NCI-H226 (cell line): ENCODE results near the gene CETN3.
"Not testable (repeated sequence)": the region's sequence is repeated elsewhere in the genome, so short reads cannot be mapped to it uniquely, and the experiment has no call there.

Experiments
- DNase-seq: peaks from one replicate; pipeline ENCODE4 v3.0.0-alpha.2; 2015

CETN3 gene

DNA sequence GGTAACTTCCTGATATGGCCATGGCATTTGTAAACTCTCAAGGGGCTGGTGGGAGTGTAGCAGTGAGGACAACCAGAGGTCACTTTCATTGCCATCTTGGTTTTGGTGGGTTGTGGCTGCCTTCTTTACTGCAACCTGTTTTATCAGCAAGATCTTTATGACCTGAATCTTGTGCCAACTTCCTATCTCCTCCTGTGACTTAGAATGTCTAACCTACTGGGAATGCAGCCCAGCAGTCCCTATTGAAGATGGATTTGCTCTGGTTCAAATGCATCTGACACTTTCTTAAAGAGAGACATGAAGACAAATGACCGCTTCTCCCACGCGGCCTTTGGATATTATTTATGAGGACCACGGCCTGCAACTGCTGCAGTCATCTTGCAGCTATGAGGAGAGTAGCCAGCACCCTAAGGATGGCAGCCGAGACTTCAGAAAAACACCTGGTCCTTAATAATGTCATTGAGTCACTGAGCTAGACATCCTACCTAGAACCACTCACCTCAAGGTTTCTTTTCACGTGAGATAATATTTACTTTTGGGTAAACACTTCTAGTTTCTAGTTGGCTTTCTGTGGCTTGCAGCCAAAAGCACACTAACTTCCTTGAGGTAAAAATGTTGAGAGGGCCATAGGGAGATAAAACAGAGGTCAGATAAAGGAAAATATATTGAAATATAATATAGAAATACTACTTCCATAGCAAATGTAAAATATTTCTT lies 28.2 kb downstream of the CETN3 start:
- no peak for DNase-seq

DNA sequence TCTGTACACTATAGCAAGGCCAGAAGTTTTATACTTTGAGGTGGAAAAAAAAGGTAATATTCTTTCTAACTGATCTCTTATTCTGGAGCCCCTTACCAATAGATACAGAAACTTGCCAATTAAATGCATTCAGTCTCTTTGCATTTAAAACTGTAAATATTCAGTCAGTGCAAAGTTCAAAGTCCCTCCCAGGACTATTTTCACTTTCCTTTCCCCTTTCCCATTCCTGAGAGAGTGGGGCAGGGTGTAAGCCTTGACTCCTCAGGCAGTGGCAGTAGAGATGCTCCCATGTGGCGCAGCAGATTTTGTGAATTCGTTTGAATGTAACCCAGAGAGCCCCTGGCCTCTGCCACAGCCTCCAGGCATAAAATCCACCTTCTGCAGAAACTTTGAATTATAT lies 29.9 kb downstream of the CETN3 start:
- no peak for DNase-seq

DNA sequence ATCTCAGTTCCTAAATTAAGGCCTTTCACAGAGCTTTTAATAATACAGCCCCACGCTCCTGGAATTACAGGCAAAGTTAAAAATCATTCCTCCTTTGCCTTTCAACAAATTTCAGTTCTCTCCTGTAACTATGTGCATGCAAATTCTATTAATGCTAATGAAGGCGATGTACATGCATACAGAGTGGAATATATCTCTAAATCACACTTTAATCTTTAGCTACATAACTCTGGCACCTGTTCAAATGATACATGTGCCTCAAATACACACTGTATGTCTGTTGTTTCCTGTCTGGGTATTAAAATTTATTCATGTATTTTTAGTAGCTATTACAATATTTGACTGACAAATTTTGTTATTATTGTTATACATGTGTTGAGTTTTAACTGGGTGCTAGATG lies 30.8 kb downstream of the CETN3 start:
- DNase-seq, result no peak

DNA sequence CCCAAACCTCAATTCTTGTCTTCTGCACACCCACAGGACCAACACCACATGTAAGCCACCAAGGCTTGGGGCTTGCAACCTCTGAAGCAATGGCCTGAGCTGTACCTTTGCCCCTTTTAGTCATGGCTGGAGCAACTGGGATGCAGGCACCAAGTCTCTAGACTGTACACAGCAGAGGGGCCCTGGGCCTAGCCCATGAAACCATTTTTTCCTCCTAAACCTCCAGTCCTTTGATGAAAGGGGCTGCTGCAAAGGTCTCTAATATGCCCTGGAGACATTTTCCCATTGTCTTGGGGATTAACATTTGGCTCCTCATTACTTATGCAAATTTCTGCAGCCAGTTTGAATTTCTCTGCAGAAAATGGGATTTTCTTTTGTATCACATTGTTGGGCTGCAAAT lies 38.3 kb downstream of the CETN3 start:
- not testable (repeated sequence) for DNase-seq

DNA sequence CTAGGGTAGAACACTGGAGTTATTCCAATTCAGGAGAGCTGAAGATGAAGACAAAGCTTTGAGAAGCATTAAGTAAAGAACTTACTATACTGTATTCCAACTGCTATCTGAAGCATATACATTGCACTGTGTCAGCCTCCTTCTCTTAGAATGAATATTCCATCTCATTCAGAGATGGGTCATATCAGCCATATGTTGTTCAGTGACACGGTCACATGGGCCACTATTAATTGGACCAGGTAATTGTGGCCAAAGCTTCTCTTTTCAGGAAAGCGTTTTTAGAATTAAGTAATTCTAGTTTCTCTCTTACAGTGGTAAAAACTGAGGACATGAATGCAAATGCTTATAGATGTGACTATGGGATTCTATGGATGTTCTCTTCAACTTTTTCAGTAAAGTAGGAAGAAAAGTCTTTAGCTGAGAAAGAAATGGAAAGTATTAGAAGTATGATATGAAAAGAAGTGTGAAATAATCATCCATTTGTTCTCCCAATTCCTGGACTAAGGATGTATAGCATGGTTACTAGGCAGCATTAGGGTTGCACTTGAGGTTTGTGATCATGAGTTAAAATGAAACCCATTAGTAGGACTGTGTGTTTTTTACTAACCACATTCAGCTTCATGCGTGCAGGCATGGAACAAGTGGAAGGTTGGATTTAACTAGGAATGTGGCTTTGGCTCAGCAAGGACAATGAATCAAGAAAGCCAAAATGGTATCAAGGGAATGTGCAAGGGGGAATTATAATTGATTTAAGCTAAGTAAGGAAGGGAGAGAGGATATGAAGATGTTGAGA lies 40.9 kb downstream of the CETN3 start:
- no peak for DNase-seq

DNA sequence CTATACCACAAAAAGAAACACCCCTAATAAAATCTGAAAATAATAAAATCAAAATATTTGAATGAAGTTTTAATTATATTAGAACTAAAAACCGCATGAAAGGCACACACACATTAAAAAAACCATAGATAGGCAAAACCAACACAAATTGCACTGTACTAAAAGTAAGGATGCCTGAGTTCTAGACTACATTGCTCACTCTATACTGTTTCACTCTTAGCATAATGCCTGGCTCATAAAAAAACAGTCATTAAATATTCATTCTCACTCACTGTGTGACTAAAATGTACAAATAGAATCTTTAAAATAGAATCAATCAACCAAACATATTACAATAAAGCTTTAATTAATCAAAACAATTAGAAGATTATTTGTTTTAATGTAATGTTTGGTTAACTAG lies 41.7 kb downstream of the CETN3 start:
- DNase-seq, result no peak

DNA sequence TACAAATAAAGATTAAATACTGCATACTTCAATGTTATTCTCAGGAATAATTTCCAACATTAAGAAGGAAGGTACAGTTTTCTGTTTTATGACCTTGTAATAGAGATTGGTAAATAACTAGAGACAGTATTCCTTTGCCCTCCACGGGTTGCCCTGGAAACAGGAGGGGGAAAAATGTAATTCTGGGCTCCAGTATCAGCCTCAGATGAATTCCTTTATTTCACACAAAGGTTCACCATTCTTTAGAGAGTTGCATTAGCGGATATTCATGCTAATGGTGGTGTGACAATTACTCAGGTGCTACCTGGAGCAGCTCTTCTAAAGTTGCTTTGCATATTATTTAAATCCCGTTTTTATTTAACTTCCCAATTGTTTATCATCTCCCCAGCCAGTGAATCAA lies 42.6 kb downstream of the CETN3 start:
- no peak for DNase-seq

DNA sequence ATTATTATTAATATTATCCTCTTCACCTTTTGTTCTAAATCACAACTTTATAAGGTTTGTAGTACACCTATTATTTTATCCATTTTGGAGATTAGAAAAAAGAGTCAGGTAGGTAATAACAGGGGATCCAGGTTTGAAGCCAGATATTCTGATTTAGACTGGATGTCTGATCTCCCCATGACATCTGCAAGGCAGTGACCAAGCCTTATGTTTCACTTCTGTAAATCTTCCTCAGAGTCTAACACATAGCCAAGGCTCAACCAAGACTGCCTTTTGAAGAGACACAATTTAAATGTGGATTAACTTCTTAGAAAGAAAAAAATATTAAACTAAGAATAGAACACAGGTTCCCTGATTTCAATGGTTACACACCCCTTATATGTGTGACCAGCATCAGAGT lies 44.2 kb downstream of the CETN3 start:
- no peak for DNase-seq

DNA sequence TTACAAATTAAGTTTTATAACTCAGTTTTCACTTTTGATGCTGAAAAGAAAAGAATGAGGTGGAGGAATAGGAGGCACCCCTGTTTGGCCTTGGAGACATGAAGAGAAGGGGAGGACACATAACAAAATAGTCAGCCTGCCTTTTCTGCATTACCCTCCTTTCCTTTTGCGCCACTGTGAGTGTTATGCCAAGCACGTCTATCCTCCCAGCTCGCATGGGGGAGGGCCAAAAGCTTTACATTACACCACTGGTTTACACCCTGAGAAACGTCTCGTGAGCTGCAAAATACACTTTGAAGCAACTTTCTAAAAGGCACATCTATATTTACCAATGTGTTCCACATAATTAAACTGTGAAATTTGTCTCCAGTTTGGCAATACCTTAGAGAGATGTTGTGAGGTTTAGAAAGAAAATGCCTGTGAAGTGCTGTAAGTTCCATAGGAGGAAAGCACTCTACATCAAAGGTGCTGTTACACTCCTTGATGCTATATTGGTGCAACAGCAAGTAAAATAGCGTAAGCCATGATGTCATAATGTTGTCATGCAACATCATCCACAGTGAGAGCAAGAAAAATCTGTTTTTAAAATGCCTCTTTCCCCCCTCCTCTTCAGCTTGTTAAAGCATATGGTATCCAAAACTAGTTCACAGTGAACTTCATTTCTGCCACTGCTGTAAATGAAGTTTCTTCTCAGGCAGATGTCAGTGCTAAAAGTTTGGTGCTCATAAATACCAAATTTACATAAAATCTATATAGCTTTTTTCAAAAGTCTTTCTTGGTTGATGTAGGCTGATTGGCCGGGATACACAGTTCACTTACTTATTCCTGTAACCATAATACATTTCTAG lies 50.3 kb downstream of the CETN3 start:
- no peak for DNase-seq

DNA sequence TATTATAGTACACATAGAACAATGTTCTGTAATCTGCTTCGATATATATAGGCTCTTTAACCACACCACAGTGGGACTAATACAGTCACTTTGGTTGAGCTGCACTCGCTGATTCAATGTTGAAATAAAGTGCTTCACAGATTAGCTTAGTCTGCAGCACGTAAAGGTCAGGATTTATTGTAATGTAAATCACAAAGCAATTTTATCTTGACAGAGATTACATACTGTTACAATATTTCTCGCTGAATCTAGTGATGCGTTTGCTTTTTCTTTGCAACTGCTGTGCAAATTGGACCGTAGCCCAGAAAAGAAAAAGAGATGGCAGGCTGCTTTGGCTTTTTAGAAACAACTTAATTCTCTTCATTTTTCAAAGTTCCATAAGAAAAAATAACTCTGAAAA lies 52.9 kb downstream of the CETN3 start:
- DNase-seq, result no peak

DNA sequence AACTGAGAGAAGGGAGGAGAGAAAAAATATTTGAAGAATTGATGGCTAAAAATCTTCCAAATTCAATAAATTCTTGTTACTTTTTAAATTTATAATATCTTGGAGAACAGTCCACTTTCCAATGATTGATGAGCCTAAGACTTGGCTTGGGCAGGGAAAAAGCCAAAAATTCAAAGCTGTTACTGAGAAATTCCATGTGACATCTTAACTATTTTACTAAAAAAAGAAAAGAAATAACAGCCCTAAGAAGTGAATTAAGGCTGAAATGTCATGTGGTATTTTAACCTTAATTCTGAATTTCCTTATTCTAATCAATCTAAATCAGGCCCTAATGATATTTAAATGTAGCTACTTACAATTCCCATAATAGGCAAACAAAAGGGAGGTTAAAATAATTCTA lies 53.4 kb downstream of the CETN3 start:
- no peak for DNase-seq

DNA sequence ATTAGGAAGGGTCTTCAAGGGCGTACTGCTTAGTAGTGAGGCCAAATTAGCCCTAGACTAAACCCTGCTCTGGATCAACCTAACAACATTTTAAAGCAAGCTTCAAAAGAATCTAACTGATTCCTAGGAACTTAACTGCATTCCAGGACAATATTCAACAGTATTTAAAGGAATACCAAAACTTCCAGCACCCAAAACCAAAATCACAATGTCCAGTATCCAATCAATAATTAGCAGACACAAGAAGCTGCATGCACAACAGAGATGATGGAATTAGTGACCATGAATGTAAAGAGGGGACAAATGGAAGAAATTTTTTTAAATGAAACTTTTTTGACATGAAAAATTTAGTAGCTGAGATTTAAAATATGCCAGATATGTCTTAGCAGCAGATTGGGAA lies 53.9 kb downstream of the CETN3 start:
- no peak for DNase-seq

DNA sequence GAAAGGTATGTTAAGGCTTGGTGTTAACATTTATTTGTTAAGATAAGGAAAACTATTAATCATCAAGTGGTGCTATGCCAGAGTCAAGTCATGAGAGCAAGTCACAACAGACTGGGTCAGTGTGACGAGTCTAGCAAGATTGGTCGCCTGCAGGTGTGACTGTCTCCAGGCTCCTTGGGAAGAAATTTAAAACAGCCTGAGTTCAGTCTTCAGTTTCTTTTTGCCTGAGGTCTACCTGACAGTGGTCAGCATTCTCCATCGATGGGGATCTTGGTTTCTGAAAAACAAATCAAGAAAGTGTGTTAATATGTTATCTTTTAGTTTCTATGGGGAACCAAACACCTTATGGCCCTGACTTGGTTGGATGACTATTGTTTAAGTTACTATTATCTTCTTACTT lies 56.3 kb downstream of the CETN3 start:
- no peak for DNase-seq

DNA sequence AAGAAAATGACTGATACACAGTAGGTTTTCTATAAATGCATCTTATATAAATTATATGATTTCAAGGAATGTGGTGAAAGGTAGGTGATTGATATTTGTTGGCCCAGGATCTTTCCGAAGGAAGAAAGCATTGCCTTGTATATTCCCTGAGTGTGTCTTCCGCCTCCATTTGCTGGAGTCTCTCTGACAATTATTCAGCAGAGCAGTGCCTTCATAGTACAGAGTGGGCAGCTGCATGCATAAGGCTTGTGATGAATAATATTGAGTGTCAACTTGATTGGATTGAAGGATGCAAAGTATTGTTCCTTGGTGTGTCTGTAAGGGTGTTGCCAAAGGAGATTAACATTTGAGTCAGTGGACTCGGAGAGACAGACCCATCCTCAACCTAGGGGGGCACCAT lies 58.5 kb downstream of the CETN3 start:
- DNase-seq, result no peak

DNA sequence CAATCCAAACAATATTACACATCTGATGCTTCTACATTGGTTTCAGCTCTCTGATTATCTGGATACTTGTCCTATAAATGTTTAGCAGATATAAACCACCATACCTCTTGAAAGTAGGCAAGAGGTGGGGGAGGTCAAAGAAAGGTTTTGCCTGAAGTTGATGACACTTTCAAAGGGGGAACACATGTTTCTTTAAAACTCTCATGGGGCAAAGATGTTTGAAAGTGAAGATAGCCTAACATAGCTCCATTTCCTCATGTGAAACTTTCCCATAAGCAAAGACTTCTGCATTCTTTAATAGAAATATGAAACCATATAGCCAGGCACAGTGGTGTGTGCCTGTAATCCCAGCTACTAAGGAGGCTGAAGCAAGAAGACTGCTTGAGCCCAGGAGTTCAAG lies 62.1 kb downstream of the CETN3 start:
- no peak for DNase-seq

DNA sequence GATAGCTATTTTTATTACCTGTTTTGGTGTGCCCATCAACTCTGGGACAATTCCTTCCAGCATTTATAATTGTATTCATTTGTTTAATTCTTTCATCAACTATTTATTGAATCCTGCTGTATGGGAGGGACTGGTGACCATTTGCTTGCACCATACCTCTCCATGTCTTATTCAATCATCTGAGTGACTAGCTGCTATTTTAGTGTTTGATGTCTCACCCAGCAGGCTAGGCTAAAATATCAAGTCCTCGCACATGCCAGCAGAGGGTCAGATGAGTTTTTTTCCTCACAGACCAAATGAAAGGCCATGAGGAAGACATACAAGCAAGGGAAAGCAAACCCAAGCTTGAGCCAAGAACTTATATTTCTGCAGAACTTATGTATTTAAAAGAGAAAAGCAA lies 63.9 kb downstream of the CETN3 start:
- DNase-seq, result no peak

DNA sequence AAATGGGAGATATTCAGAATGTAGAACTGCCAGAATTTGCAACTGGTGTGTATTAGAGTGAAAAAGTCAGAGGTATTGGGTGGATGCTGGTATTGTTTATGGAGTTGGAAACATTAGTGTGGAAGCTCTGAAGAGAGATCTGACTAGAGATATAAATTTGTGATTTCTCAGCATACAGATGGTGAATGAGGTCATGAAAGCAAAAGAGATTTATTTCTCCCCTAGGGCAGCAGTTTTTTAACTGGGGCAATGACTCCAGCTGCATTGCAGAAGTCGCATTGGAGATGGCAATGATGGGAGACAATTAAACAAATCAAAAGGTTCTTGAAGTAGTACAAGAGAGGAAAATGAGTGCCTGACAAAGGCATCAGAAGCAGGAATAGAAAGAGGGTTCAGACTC lies 64.9 kb downstream of the CETN3 start:
- no peak for DNase-seq

DNA sequence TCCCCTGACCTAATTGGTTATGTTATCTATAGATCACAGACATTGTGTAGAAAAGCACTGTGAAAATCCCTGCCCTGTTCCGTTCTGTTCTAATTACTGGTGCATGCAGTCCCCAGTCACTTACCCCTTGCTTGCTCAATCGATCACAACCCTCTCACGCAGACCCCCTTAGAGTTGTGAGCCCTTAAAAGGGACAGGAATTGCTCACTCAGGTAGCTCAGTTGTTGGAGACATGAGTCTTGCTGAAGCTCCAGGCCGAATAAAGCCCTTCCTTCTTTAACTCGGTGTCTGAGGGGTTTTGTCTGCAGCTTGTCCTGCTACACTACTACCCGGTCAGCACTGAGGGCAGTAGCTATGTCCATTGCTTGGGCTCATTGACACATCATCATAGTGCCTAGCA lies 65.8 kb downstream of the CETN3 start:
- not testable (repeated sequence) for DNase-seq

DNA sequence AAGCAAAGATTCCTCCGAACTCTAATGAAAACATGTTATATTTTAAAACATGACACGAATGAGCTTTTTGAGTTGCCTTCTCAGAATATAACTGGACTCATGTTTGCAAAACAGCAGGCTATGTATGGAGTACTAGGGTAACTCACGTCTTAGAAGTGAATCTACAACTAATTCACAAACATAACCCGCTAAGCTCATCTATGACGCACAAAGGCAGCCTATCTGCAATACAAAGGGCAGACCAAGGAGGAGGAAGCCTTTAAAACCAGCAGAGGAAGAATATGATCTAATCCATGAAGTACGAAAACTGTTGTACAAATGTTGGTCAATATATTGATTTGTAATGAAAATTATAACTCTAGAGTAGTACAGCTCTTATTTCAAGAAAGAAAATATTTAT lies 67.0 kb downstream of the CETN3 start:
- DNase-seq, result no peak
